Fibroblast of villous mesenchyme (primary cell): ENCODE data around the gene ARRB2. TPM values are rescaled to one million over a fixed set of nuclear protein-coding genes. Genes with fewer than 3 reads are reported as not detected.

Experiments
- DNase-seq: peaks from one replicate; pipeline ENCODE4 v3.0.0-alpha.2; 2010; ENCODE audit warnings: low read depth
- H3K4me3 ChIP-seq: 2 replicates; pipeline ENCODE4 v1.5.1; 2011; ENCODE audit warnings: low read depth, mild to moderate bottlenecking, low read length
- total RNA-seq: library from RNA; depleted of rRNA; stranded (reverse); fragments of >200 nt; gene quantifications from 2 replicates; pipeline ENCODE4 v1.2.3, GENCODE V29; 2012
- TF ChIP-seq, protein P1 (sequence below): IDR thresholded peaks from 2 replicates; pipeline ENCODE4 v1.5.1; 2012; ENCODE audit warnings: low read depth, mild to moderate bottlenecking, low read length; ENCODE audit not compliant: insufficient read depth

Gene ARRB2
- total RNA-seq, 1 donor = 3.5 TPM

- H3K4me3 ChIP-seq = no peak overlapping the region
- no peak for DNase-seq
- TF ChIP-seq, protein P1, sequence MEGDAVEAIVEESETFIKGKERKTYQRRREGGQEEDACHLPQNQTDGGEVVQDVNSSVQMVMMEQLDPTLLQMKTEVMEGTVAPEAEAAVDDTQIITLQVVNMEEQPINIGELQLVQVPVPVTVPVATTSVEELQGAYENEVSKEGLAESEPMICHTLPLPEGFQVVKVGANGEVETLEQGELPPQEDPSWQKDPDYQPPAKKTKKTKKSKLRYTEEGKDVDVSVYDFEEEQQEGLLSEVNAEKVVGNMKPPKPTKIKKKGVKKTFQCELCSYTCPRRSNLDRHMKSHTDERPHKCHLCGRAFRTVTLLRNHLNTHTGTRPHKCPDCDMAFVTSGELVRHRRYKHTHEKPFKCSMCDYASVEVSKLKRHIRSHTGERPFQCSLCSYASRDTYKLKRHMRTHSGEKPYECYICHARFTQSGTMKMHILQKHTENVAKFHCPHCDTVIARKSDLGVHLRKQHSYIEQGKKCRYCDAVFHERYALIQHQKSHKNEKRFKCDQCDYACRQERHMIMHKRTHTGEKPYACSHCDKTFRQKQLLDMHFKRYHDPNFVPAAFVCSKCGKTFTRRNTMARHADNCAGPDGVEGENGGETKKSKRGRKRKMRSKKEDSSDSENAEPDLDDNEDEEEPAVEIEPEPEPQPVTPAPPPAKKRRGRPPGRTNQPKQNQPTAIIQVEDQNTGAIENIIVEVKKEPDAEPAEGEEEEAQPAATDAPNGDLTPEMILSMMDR = no peak
Observed at GRCh38 chr17:4753392-4753791, 43.0 kb downstream of the ARRB2 start.

- TF ChIP-seq, protein P1 = no peak
- H3K4me3 ChIP-seq = no peak overlapping the region
- no peak for DNase-seq
Observed at GRCh38 chr17:4759776-4760236, 49.4 kb downstream of the ARRB2 start.

GRCh38 chr17:4764595-4764994, 54.2 kb downstream of the ARRB2 start:
- no peak for DNase-seq
- TF ChIP-seq, protein P1 = no peak
- no peak overlapping the region for H3K4me3 ChIP-seq

GRCh38 chr17:4766201-4766600, 55.8 kb downstream of the ARRB2 start:
- no peak for DNase-seq
- no peak overlapping the region for H3K4me3 ChIP-seq
- TF ChIP-seq, protein P1 = no peak

- TF ChIP-seq, protein P1 = no peak
Observed at GRCh38 chr17:4766723-4767122, 56.3 kb downstream of the ARRB2 start.

DNA sequence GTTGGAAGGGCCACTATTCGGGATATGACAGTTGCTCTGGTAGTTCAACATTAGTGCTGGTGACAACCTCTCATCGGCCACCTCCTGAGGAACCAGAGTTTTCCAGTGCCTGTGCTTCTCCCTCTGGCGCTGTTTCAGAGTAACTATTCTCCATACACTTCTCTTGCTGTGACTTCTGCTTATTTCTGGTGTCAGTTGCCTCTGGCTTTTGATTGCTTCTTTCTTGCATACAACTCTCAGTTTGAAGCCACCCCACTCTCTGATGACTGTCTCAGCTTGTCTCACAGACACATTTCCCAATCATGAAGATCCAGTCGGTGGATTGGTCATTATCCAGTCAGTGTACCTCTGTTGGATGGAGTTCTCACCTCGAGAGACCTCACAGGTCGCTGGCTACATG, 57.9 kb downstream of the ARRB2 start:
- TF ChIP-seq, protein P1 = no peak
- no peak for DNase-seq
- H3K4me3 ChIP-seq = no peak overlapping the region

More at GRCh38 chr17:4766723-4767122, 56.3 kb downstream of the ARRB2 start:
- H3K4me3 ChIP-seq = no peak overlapping the region
- DNase-seq = no peak

GRCh38 chr17:4769628-4770027, 59.2 kb downstream of the ARRB2 start:
- no peak for DNase-seq
- TF ChIP-seq, protein P1 = no peak
- no peak overlapping the region for H3K4me3 ChIP-seq
